ENCODE measurements around the gene TMX4.
"Not testable (repeated sequence)": the region's sequence is repeated elsewhere in the genome, so short reads cannot be mapped to it uniquely, and the experiment has no call there.

TMX4 gene

DNA sequence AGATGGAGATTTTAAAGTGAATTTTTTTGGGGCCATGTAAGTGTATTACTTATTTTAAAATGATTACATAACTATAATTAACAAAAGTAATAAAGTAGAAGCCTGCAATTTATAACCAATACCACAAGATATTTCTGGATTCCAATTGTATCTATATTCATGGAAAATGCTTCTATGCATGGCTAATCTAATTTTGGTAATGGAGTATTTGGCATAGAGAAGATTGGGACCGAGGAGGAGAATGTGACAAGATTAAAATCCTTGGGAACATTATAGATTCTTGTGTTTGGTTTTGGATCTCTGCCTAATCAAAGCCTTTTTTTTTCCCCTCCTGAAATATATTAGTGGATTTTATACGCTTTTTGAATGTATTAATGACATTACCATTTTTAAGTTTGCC lies 12.9 kb upstream of the TMX4 start:
- TF ChIP-seq TRIM28 (IDR thresholded peaks at IDR 0.05; ENCODE audit: borderline replicate concordance, low read length) = no peak
- no peak for TF ChIP-seq BCL11B (tag by site-specific recombination; IDR thresholded peaks at IDR 0.05; ENCODE audit: low read depth)
- TF ChIP-seq, protein P1, sequence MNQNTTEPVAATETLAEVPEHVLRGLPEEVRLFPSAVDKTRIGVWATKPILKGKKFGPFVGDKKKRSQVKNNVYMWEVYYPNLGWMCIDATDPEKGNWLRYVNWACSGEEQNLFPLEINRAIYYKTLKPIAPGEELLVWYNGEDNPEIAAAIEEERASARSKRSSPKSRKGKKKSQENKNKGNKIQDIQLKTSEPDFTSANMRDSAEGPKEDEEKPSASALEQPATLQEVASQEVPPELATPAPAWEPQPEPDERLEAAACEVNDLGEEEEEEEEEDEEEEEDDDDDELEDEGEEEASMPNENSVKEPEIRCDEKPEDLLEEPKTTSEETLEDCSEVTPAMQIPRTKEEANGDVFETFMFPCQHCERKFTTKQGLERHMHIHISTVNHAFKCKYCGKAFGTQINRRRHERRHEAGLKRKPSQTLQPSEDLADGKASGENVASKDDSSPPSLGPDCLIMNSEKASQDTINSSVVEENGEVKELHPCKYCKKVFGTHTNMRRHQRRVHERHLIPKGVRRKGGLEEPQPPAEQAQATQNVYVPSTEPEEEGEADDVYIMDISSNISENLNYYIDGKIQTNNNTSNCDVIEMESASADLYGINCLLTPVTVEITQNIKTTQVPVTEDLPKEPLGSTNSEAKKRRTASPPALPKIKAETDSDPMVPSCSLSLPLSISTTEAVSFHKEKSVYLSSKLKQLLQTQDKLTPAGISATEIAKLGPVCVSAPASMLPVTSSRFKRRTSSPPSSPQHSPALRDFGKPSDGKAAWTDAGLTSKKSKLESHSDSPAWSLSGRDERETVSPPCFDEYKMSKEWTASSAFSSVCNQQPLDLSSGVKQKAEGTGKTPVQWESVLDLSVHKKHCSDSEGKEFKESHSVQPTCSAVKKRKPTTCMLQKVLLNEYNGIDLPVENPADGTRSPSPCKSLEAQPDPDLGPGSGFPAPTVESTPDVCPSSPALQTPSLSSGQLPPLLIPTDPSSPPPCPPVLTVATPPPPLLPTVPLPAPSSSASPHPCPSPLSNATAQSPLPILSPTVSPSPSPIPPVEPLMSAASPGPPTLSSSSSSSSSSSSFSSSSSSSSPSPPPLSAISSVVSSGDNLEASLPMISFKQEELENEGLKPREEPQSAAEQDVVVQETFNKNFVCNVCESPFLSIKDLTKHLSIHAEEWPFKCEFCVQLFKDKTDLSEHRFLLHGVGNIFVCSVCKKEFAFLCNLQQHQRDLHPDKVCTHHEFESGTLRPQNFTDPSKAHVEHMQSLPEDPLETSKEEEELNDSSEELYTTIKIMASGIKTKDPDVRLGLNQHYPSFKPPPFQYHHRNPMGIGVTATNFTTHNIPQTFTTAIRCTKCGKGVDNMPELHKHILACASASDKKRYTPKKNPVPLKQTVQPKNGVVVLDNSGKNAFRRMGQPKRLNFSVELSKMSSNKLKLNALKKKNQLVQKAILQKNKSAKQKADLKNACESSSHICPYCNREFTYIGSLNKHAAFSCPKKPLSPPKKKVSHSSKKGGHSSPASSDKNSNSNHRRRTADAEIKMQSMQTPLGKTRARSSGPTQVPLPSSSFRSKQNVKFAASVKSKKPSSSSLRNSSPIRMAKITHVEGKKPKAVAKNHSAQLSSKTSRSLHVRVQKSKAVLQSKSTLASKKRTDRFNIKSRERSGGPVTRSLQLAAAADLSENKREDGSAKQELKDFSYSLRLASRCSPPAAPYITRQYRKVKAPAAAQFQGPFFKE (tag by site-specific recombination; IDR thresholded peaks at IDR 0.05; ENCODE audit: borderline replicate concordance) = no peak
- no peak for TF ChIP-seq ZNF791 (tag by site-specific recombination; IDR thresholded peaks at IDR 0.05)
- TF ChIP-seq ZNF501 (tag by site-specific recombination; IDR thresholded peaks at IDR 0.05) = no peak
- TF ChIP-seq GLI2 (tag by site-specific recombination; IDR thresholded peaks at IDR 0.05; ENCODE audit: borderline replicate concordance, low read depth) = no peak
- TF ChIP-seq ZFP41 (tag by site-specific recombination; IDR thresholded peaks at IDR 0.05; ENCODE audit: borderline replicate concordance) = no peak
- TF ChIP-seq, protein P2, sequence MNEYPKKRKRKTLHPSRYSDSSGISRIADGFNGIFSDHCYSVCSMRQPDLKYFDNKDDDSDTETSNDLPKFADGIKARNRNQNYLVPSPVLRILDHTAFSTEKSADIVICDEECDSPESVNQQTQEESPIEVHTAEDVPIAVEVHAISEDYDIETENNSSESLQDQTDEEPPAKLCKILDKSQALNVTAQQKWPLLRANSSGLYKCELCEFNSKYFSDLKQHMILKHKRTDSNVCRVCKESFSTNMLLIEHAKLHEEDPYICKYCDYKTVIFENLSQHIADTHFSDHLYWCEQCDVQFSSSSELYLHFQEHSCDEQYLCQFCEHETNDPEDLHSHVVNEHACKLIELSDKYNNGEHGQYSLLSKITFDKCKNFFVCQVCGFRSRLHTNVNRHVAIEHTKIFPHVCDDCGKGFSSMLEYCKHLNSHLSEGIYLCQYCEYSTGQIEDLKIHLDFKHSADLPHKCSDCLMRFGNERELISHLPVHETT (tag by site-specific recombination; IDR thresholded peaks at IDR 0.05) = no peak
- no peak overlapping the region for H3K4me3 ChIP-seq (ENCODE audit: low read depth, low read length)
- H3K27ac ChIP-seq (ENCODE audit: extremely low read depth, low read depth, low read length) = no peak overlapping the region
- H3K36me3 ChIP-seq (ENCODE audit: control insufficient read depth in 2 of 2, insufficient read depth in 1 of 2, low read length in 2 of 2) = no peaks in the 10 kb centered on the region
- ChIA-PET CTCF (interaction anchor here (0.7 to 4.1 kb wide), 2 partner anchors 11 to 54 kb away, joined by 3 to 18 read pairs; no protein-coding TSS in a partner anchor), POLR2A (no interaction called here)
- H3K4me1 ChIP-seq (ENCODE audit: control insufficient read depth, insufficient read depth, low read length) = no peaks in the 10 kb centered on the region
- no peaks in the 10 kb centered on the region for H3K9me3 ChIP-seq (ENCODE audit: control insufficient read depth, insufficient read depth, low read depth, low read length)

DNA sequence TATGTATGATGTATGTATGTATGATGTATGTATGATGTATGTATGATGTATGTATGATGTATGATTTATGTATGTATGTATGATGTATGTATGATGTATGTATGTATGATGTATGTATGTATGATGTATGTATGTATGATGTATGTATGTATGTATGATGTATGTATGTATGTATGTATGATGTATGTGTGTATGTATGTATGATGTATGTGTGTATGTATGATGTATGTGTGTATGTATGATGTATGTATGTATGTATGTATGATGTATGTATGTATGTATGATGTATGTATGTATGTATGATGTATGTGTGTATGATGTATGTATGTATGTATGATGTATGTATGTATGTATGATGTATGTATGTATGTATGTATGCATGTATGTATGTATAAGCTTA lies 12.0 kb upstream of the TMX4 start:
- POLR2A ChIA-PET; H3K4me1 ChIP-seq (ENCODE audit: control insufficient read depth, insufficient read depth, low read length); H3K9me3 ChIP-seq (ENCODE audit: control insufficient read depth, insufficient read depth, low read depth, low read length); H3K27ac ChIP-seq (ENCODE audit: extremely low read depth, low read depth, low read length); H3K36me3 ChIP-seq (ENCODE audit: control insufficient read depth in 2 of 2, insufficient read depth in 1 of 2, low read length in 2 of 2); H3K4me3 ChIP-seq (ENCODE audit: low read depth, low read length): not testable (repeated sequence)
- TF ChIP-seq, protein P3, sequence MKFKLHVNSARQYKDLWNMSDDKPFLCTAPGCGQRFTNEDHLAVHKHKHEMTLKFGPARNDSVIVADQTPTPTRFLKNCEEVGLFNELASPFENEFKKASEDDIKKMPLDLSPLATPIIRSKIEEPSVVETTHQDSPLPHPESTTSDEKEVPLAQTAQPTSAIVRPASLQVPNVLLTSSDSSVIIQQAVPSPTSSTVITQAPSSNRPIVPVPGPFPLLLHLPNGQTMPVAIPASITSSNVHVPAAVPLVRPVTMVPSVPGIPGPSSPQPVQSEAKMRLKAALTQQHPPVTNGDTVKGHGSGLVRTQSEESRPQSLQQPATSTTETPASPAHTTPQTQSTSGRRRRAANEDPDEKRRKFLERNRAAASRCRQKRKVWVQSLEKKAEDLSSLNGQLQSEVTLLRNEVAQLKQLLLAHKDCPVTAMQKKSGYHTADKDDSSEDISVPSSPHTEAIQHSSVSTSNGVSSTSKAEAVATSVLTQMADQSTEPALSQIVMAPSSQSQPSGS (tag by site-specific recombination; IDR thresholded peaks at IDR 0.05; ENCODE audit: low read depth) = peak; percentile 91
- CTCF ChIA-PET = interaction anchor here (1.9 to 4.1 kb wide), 2 partner anchors 10 to 12 kb away, joined by 8 to 18 read pairs; no protein-coding TSS in a partner anchor

DNA sequence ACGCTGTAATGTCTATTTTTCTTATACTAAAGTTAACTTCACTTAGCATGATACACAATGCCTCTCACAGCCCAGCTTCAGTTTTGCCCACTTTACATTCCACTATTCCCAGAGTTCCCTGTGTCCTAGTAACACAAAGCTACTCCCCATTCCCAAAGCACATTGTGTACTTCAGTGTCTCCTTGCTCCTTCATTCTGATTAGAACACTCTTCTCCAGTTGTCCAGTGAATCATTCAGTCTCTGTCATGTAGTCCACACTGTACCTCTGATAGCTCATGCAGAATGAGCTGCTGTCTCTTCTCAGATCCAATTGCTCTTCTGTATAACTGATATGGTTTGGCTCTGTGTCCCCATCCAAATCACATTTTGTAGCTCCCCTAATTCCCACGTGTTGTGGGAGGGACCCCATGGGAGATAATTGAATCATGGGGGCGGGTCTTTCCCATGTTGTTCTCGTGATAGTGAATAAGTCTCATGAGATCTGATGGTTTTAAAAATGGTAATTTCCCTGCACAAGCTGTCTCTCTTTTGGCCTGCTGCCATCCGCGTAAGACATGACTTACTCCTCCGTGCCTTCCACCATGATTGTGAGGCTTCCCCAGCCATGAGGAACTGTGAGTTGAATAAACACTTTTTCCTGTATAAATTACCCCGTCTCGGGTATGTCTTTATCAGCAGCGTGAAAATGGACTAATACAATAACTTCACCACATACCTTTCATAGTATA lies 2.1 kb upstream of the TMX4 start:
- Histone ChIP-seq H3K4me1 (ENCODE audit: control insufficient read depth, insufficient read depth, low read length) (peaks cover 11% of the 10 kb centered on the region; the same call in 1 of the 2 replicates), H3K4me3 (ENCODE audit: low read depth, low read length) (no peak overlapping the region), H3K36me3 (ENCODE audit: control insufficient read depth in 2 of 2, insufficient read depth in 1 of 2, low read length in 2 of 2) (no peaks in the 10 kb centered on the region), H3K9me3 (ENCODE audit: control insufficient read depth, insufficient read depth, low read depth, low read length) (no peaks in the 10 kb centered on the region), H3K27ac (ENCODE audit: extremely low read depth, low read depth, low read length) (no peak overlapping the region)
- ChIA-PET POLR2A (no interaction called here), CTCF (interaction anchor here (1.0 to 2.4 kb wide), 5 partner anchors 9 to 701 kb away, joined by 3 to 11 read pairs (median 6); no protein-coding TSS in a partner anchor)
- TF ChIP-seq ZNF76 (tag by site-specific recombination; IDR thresholded peaks at IDR 0.05; ENCODE audit: borderline replicate concordance, low read depth) (no peak), ZFP41 (tag by site-specific recombination; IDR thresholded peaks at IDR 0.05; ENCODE audit: borderline replicate concordance) (no peak), ZNF24 (tag by site-specific recombination; IDR thresholded peaks at IDR 0.05) (no peak), ZNF133 (tag by site-specific recombination; IDR thresholded peaks at IDR 0.05) (no peak), ZNF274 (IDR thresholded peaks at IDR 0.05; ENCODE audit: low read length) (no peak), ZNF274 (tag by site-specific recombination; IDR thresholded peaks at IDR 0.05; ENCODE audit: borderline replicate concordance) (no peak), ZNF837 (tag by site-specific recombination; IDR thresholded peaks at IDR 0.05) (no peak), ZNF404 (tag by site-specific recombination; IDR thresholded peaks at IDR 0.05) (no peak), ZNF600 (tag by site-specific recombination; IDR thresholded peaks at IDR 0.05) (no peak), OVOL3 (tag by site-specific recombination; IDR thresholded peaks at IDR 0.05) (no peak), TRIM28 (IDR thresholded peaks at IDR 0.05; ENCODE audit: borderline replicate concordance, low read length) (no peak), ZSCAN23 (tag by site-specific recombination; IDR thresholded peaks at IDR 0.05) (no peak), ZNF701 (tag by site-specific recombination; IDR thresholded peaks at IDR 0.05) (no peak)
- TF ChIP-seq, protein P4, sequence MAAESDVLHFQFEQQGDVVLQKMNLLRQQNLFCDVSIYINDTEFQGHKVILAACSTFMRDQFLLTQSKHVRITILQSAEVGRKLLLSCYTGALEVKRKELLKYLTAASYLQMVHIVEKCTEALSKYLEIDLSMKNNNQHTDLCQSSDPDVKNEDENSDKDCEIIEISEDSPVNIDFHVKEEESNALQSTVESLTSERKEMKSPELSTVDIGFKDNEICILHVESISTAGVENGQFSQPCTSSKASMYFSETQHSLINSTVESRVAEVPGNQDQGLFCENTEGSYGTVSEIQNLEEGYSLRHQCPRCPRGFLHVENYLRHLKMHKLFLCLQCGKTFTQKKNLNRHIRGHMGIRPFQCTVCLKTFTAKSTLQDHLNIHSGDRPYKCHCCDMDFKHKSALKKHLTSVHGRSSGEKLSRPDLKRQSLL (tag by site-specific recombination; IDR thresholded peaks at IDR 0.05) = no peak

All from HEK293 (cell line).